A549 (cell line): ENCODE measurements around the gene TLE1.

Source experiments
- CHD2 ChIP-seq: fragments of 150-350 bp; IDR thresholded peaks from 2 replicates; pipeline ENCODE4 v1.6.1; 2014; ENCODE audit warnings: low read length; ENCODE audit not compliant: partially characterized antibody
- CTCF ChIP-seq: fragments of >200 bp; sonication (Bioruptor Twin); formaldehyde crosslinking; IDR thresholded peaks from 3 replicates; pipeline ENCODE4 v1.5.1; 2016
- EP300 ChIP-seq, 2 experiments: fragments of >200 bp; sonication (Bioruptor Twin); formaldehyde crosslinking; IDR thresholded peaks; 2 replicates in 1 of 2; 3 replicates in 1 of 2; pipeline ENCODE4 v1.6.1; 2016 to 2017
- KDM1A ChIP-seq: fragments of 200-600 bp; sonication (generic); IDR thresholded peaks from 2 replicates; pipeline ENCODE4 v1.6.1; 2016; ENCODE audit warnings: low read depth, mild to moderate bottlenecking

- TF ChIP-seq CTCF (no peak), EP300 (IDR thresholded peaks at IDR 0.05) (no peak; a peak in 1 of 5 replicates), KDM1A (no peak), CHD2 (no peak)
Observed at GRCh38 chr9:81563020-81563407, 126.3 kb downstream of the TLE1 start.
